ENCODE results near the gene CHSY1. TPM values are rescaled to one million over a fixed set of nuclear protein-coding genes. Genes with fewer than 3 reads are reported as not detected.

CHSY1 gene
- total RNA-seq, 2 experiments from 2014 or later, result 34.8 to 36.3 TPM

- Mint-ChIP-seq H3K4me3 (no peak overlapping the region), H3K27ac (no peak overlapping the region), H3K27me3 (no peaks in the 10 kb centered on the region), H3K9me3 (no peaks in the 10 kb centered on the region), H3K4me1 (ENCODE audit: low read depth) (peaks cover 87% of the 10 kb centered on the region), H3K36me3 (peaks cover 4% of the 10 kb centered on the region)
- POLR2A ChIA-PET, result interaction anchor here (1.5 kb wide), 1 partner anchor 57 kb away, joined by 4 read pairs; no protein-coding TSS in a partner anchor
- CTCF ChIA-PET, result interaction anchor here (1.1 kb wide), 1 partner anchor 178 kb away, joined by 3 read pairs; no protein-coding TSS in a partner anchor
- no peak for DNase-seq
- intact Hi-C loops (cut with micrococcal nuclease), result no loop called here
These were observed 57.9 kb downstream of the CHSY1 start for GRCh38 chr15:101193806-101194545.

- H3K36me3 Mint-ChIP-seq, result peaks cover 4% of the 10 kb centered on the region
- H3K4me1 Mint-ChIP-seq (ENCODE audit: low read depth), result peaks cover 86% of the 10 kb centered on the region
- H3K27me3 Mint-ChIP-seq, result no peaks in the 10 kb centered on the region
- no peaks in the 10 kb centered on the region for H3K9me3 Mint-ChIP-seq
- POLR2A ChIA-PET, result interaction anchor here (1.4 kb wide), 1 partner anchor 13 kb away, joined by 6 read pairs; no protein-coding TSS in a partner anchor
- no peak for DNase-seq
- intact Hi-C loops (cut with micrococcal nuclease), result no loop called here
- CTCF ChIA-PET, result interaction anchor here (1.0 to 1.1 kb wide), 2 partner anchors 12 to 184 kb away, joined by 3 read pairs; no protein-coding TSS in a partner anchor
- no peak overlapping the region for H3K4me3 Mint-ChIP-seq
- H3K27ac Mint-ChIP-seq, result no peak overlapping the region
These were observed 58.7 kb downstream of the CHSY1 start for GRCh38 chr15:101193120-101193644.

- CTCF ChIA-PET, result interaction anchor here (1.1 kb wide), 1 partner anchor 60 kb away, joined by 3 read pairs; the partner anchor contains the start of gene CHSY1
- Mint-ChIP-seq H3K36me3 (peaks cover 4% of the 10 kb centered on the region), H3K27me3 (no peaks in the 10 kb centered on the region), H3K4me1 (ENCODE audit: low read depth) (peaks cover 88% of the 10 kb centered on the region), H3K4me3 (no peak overlapping the region), H3K27ac (peak overlapping the region; percentile 10), H3K9me3 (no peaks in the 10 kb centered on the region)
- POLR2A ChIA-PET, result interaction anchor here (0.9 to 1.4 kb wide), 2 partner anchors 13 to 14 kb away, joined by 4 to 6 read pairs; no protein-coding TSS in a partner anchor
- no peak for DNase-seq
- intact Hi-C loops (cut with micrococcal nuclease), result no loop called here
These were observed 59.8 kb downstream of the CHSY1 start for GRCh38 chr15:101192081-101192480.

GRCh38 chr15:101191242-101191641 is 60.6 kb downstream of the CHSY1 start:
- intact Hi-C loops (cut with micrococcal nuclease), result no loop called here
- DNase-seq, result no peak
- Mint-ChIP-seq H3K36me3 (peaks cover 4% of the 10 kb centered on the region), H3K4me1 (ENCODE audit: low read depth) (peaks cover 89% of the 10 kb centered on the region), H3K9me3 (no peaks in the 10 kb centered on the region), H3K4me3 (no peak overlapping the region), H3K27ac (no peak overlapping the region), H3K27me3 (no peaks in the 10 kb centered on the region)
- ChIA-PET POLR2A (no interaction called here), CTCF (interaction anchor here (1.1 kb wide), 1 partner anchor 61 kb away, joined by 3 read pairs; the partner anchor contains the start of gene CHSY1)

GRCh38 chr15:101190092-101190595 is 61.7 kb downstream of the CHSY1 start:
- Mint-ChIP-seq H3K4me3 (no peak overlapping the region), H3K9me3 (no peaks in the 10 kb centered on the region), H3K36me3 (peaks cover 4% of the 10 kb centered on the region), H3K4me1 (ENCODE audit: low read depth) (peaks cover 85% of the 10 kb centered on the region), H3K27ac (no peak overlapping the region), H3K27me3 (no peaks in the 10 kb centered on the region)
- intact Hi-C loops (cut with micrococcal nuclease), result no loop called here
- ChIA-PET POLR2A (interaction anchor here (1.2 kb wide), 1 partner anchor 9 kb away, joined by 6 read pairs; no protein-coding TSS in a partner anchor), CTCF (interaction anchor here (0.9 kb wide), 1 partner anchor 66 kb away, joined by 3 read pairs; no protein-coding TSS in a partner anchor)
- no peak for DNase-seq

- Mint-ChIP-seq H3K27me3 (no peaks in the 10 kb centered on the region), H3K9me3 (no peaks in the 10 kb centered on the region), H3K4me1 (ENCODE audit: low read depth) (peaks cover 85% of the 10 kb centered on the region), H3K4me3 (no peak overlapping the region), H3K36me3 (peaks cover 4% of the 10 kb centered on the region), H3K27ac (peak overlapping the region; percentile 90)
- DNase-seq, result no peak
- intact Hi-C loops (cut with micrococcal nuclease), result no loop called here
- CTCF ChIA-PET, result interaction anchor here (0.7 to 2.2 kb wide), 5 partner anchors 16 to 69 kb away, joined by 3 to 7 read pairs (median 4); no protein-coding TSS in a partner anchor
- POLR2A ChIA-PET, result interaction anchor here (1.2 to 1.9 kb wide), 2 partner anchors 10 to 16 kb away, joined by 6 to 24 read pairs; no protein-coding TSS in a partner anchor
These were observed 62.3 kb downstream of the CHSY1 start for GRCh38 chr15:101189409-101190091.

- Mint-ChIP-seq H3K4me1 (ENCODE audit: low read depth) (peaks cover 81% of the 10 kb centered on the region), H3K36me3 (peaks cover 4% of the 10 kb centered on the region), H3K9me3 (no peaks in the 10 kb centered on the region), H3K4me3 (peak overlapping the region; percentile 54), H3K27ac (peak overlapping the region; percentile 90), H3K27me3 (no peaks in the 10 kb centered on the region)
- intact Hi-C loops (cut with micrococcal nuclease), result loop anchor here (1.0 kb wide), 5 partner anchors 10 to 62 kb away; no protein-coding TSS in a partner anchor
- ChIA-PET POLR2A (interaction anchor here (0.8 to 1.9 kb wide), 9 partner anchors 10 to 63 kb away, joined by 3 to 24 read pairs (median 5); partner anchors contain the start of gene CHSY1), CTCF (interaction anchor here (0.6 to 2.2 kb wide), 9 partner anchors 10 to 181 kb away, joined by 3 to 7 read pairs (median 4); partner anchors contain the start of gene CHSY1)
- DNase-seq, result no peak
These were observed 63.0 kb downstream of the CHSY1 start for GRCh38 chr15:101188637-101189408.

GRCh38 chr15:101187820-101188636 is 63.8 kb downstream of the CHSY1 start:
- POLR2A ChIA-PET, result interaction anchor here (0.8 to 1.9 kb wide), 8 partner anchors 10 to 64 kb away, joined by 3 to 24 read pairs (median 4); partner anchors contain the start of gene CHSY1
- Mint-ChIP-seq H3K4me1 (ENCODE audit: low read depth) (peaks cover 81% of the 10 kb centered on the region), H3K9me3 (no peaks in the 10 kb centered on the region), H3K27me3 (no peaks in the 10 kb centered on the region), H3K4me3 (peak overlapping the region; percentile 44), H3K36me3 (peaks cover 5% of the 10 kb centered on the region), H3K27ac (peak overlapping the region; percentile 90)
- no peak for DNase-seq
- CTCF ChIA-PET, result interaction anchor here (0.6 to 2.2 kb wide), 8 partner anchors 11 to 180 kb away, joined by 3 to 7 read pairs (median 4); partner anchors contain the start of gene CHSY1
- intact Hi-C loops (cut with micrococcal nuclease), result loop anchor here (1.0 kb wide), 5 partner anchors 11 to 61 kb away; no protein-coding TSS in a partner anchor

- Mint-ChIP-seq H3K4me1 (ENCODE audit: low read depth) (peaks cover 82% of the 10 kb centered on the region), H3K36me3 (peaks cover 7% of the 10 kb centered on the region), H3K4me3 (no peak overlapping the region), H3K9me3 (no peaks in the 10 kb centered on the region), H3K27me3 (no peaks in the 10 kb centered on the region), H3K27ac (no peak overlapping the region)
- CTCF ChIA-PET, result interaction anchor here (1.4 kb wide), 1 partner anchor 10 kb away, joined by 4 read pairs; no protein-coding TSS in a partner anchor
- no peak for DNase-seq
- POLR2A ChIA-PET, result interaction anchor here (1.4 kb wide), 1 partner anchor 60 kb away, joined by 3 read pairs; no protein-coding TSS in a partner anchor
- intact Hi-C loops (cut with micrococcal nuclease), result no loop called here
These were observed 66.1 kb downstream of the CHSY1 start for GRCh38 chr15:101185770-101186169.

- Mint-ChIP-seq H3K36me3 (peaks cover 7% of the 10 kb centered on the region), H3K27me3 (no peaks in the 10 kb centered on the region), H3K4me3 (no peak overlapping the region), H3K9me3 (no peaks in the 10 kb centered on the region), H3K27ac (no peak overlapping the region), H3K4me1 (ENCODE audit: low read depth) (peaks cover 82% of the 10 kb centered on the region)
- DNase-seq, result no peak
- ChIA-PET CTCF (interaction anchor here (1.4 kb wide), 1 partner anchor 10 kb away, joined by 4 read pairs; no protein-coding TSS in a partner anchor), POLR2A (interaction anchor here (1.2 to 1.4 kb wide), 2 partner anchors 20 to 59 kb away, joined by 3 to 4 read pairs; no protein-coding TSS in a partner anchor)
- intact Hi-C loops (cut with micrococcal nuclease), result no loop called here
These were observed 66.5 kb downstream of the CHSY1 start for GRCh38 chr15:101185336-101185735.

Data from activated CD4-positive, alpha-beta memory T cell treated with anti-CD3 and anti-CD28 coated beads for 36 hours (primary cell).